NT2/D1 (cell line): ENCODE results near the gene QRICH1.

Experiments used
- SUZ12 ChIP-seq: IDR thresholded peaks from 2 replicates; pipeline ENCODE4 v1.6.1; 2011; ENCODE audit not compliant: insufficient read length, insufficient read depth; ENCODE audit errors: extremely low read depth
- YY1 ChIP-seq: IDR thresholded peaks from 2 replicates; pipeline ENCODE4 v1.6.1; 2011; ENCODE audit not compliant: insufficient read length, insufficient read depth
- ZNF274 ChIP-seq: IDR thresholded peaks from 2 replicates; pipeline ENCODE4 v1.6.1; 2011; ENCODE audit warnings: mild to moderate bottlenecking, low read depth, low read length

DNA sequence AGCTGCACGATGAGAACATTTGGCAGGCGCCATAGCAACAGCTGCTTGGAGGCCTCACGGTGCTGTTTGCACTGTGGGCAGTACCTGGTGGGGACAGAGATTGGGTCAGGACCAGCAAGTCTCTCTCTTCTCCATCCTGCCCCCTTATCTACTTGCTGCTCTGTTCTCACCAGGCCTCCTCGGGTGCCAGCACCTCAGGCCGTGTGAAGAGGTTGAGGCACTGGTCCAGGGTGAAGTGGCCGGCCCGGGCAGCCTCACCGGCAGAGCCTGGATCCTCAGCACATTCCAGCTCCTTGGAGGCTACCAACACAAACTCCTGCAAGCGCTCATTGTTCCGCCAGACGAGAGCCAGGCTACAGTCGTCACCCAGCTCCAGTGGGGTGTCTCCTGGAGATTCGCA, 16.9 kb upstream of the QRICH1 start:
- no peak for TF ChIP-seq YY1
- no peak for TF ChIP-seq ZNF274
- TF ChIP-seq SUZ12: no peak
